Stimulated activated CD4-positive, alpha-beta T cell treated with anti-CD3 and anti-CD28 coated beads, Interleukin-2, amount 100 ng/mL, for 48 hours (primary cell): ENCODE data around the gene HORMAD2.
A peak's percentile ranks its signal among the peaks of the same experiment; 100 is the strongest.
"Not testable (repeated sequence)": the region's sequence is repeated elsewhere in the genome, so short reads cannot be mapped to it uniquely, and the experiment has no call there.

Experiments
- DNase-seq, 2 donors: peaks; one replicate each; pipeline ENCODE4 v3.0.0-alpha.2; 2020

HORMAD2 gene

GRCh38 chr22:30212363-30212995 lies 132.2 kb downstream of the HORMAD2 start:
- no peak for DNase-seq

DNA sequence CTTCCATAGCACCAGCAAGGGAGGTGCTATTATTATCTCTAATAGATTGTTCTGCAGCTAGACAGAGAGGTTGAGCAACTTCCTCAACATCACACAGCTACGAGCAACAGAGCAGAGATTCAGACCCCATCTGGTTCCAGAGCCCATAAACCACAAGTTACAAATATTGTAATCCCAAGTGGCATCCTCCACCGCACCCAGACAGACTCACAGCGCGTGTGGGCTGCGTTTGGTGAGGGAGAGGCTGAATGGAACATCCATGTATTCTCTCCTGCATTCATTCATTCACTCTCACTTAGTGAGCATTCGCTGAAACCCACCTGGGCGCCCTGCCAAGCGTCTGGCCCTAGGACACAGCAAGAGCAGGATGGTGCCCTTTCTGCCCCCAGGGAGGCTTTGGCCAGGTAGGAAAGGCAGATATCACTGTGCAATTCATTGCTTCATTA lies 132.8 kb downstream of the HORMAD2 start:
- no peak for DNase-seq

- no peak for DNase-seq
Observed at GRCh38 chr22:30214703-30215407, 134.6 kb downstream of the HORMAD2 start.

- not testable (repeated sequence) for DNase-seq
Observed at GRCh38 chr22:30216272-30216671, 136.0 kb downstream of the HORMAD2 start.

- DNase-seq = no peak
Observed at GRCh38 chr22:30216710-30217109, 136.4 kb downstream of the HORMAD2 start.

- no peak for DNase-seq
Observed at GRCh38 chr22:30217698-30218560, 137.7 kb downstream of the HORMAD2 start.

DNA sequence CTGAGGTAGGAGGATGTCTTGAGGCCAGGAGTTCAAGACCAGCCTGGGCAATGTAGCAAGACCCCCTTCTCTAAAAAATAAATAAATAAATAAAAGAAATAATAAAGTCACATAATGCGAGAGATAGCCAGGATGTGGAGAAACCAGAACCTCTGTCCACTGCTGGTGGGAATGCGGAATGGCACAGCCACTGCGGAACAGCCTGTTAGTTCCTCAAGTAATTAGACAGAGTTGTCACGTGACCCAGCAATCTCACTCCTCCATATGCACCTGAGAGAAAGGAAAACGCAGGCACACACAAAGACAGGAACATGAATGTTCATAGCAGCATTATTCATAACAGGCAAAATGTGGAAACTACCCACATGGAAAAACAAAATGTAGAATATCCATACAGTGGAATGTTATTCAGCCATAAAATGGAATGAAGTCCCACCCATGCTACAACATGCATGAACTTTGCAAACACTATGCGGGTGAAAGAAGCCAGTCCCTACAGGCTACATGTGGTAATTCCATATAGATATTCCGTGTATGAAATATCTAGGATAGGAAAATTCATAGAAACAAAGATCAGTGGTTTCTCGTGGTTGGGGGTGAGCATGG lies 138.9 kb downstream of the HORMAD2 start:
- DNase-seq = no peak

DNA sequence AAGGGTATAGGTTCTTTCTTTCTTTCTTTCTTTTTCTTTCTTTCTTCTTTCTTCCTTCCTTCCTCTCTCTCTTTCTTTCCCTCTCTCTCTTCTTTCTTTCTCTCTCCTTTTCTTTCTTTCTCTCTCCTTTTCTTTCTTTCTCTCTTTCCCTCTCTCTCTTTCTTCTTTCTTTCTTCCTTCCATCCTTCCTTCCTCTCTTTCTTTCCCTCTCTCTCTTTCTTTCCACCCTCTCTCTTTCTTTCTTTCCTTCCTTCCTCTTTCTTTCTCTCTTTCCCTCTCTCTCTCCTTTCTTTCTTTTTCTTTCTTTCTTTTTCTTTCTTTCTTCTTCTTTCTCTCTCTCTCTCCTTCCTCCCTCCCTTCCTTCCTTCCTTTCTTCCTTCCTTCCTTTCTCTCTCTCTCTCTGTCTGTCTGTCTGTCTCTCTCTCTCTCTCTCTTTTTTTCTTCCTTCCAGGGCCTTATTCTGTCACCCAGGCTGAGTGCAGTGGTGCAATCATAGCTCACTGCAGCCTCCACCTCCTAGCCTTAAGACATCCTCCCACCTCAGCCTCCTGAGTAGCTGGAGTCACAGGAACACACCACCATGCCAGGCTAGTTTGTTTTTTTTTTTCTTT lies 139.5 kb downstream of the HORMAD2 start:
- DNase-seq = no peak

DNA sequence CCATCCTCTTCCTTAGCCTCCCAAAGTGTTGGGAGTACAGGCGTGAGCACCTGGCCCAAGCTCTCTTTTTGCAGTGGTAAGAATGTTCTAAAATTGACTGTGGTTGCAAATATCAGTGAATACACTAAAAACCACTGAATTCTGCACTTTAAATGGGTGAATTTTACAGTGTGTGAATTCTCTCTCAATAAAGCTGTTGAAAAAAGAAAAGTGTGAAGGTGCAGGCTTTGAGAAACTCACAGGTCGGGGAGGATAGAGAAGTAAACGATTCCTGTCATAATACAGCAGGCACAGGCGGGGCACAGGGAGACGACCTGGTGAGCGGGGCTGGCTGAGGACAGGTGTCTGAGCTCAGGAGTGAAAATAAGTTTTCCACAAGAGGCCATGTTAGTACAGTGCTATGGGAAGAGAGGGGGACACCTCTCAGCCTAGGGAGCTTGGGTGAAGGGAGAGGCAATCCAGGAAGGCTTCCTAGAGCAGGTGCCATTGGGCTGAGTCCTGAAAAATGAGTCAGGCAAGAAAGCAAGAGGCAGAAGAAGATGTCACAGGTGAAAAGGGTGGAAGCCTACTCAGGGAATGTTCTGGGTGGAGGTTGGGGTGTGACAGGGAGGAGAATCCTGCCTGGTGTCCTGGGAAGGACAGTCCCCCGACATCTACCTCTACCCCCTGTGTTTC lies 140.2 kb downstream of the HORMAD2 start:
- no peak for DNase-seq

DNA sequence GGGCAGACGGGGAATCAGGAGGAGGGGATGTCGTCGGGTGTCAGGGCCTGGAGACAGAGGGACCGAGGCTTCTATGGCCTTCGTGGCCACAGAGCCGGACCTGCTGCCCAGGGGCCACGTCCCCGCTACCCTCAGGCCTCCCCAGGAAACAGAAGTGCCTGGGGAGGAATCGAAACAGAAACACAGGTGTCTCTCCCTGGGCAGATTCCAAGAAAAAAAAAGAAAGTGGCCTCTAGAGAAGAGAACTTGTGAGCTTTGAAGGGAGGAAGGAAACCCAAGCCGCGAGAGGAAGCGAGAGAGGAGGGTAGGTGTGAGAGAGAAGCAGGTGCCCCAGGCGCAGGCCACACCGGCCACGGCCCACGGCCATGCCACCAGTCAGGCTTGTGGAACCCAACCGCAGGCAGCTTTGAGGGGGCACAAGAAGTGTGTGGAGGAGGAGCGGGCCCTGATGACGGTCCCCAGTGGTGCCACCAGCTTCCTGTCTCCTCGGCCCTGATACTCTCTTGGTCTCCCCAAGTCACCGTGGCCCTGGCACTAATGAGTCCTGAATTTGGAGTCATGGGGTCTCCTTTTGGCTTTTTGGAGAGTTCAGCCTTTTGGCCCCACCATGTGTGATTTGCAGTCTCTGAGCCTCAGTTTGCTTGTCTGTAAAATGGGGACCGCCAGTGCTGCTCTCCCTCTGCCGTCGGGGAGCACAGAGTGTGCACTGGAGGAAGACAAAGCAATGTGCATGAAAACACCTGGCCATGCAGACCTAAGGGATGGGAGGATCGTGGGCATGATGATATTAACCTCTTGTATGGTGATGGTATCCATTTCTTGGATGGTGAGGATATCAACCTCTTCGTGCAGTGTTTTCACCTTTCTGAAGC lies 141.1 kb downstream of the HORMAD2 start:
- peak in 1 of 2 donors; percentile 36 for DNase-seq

DNA sequence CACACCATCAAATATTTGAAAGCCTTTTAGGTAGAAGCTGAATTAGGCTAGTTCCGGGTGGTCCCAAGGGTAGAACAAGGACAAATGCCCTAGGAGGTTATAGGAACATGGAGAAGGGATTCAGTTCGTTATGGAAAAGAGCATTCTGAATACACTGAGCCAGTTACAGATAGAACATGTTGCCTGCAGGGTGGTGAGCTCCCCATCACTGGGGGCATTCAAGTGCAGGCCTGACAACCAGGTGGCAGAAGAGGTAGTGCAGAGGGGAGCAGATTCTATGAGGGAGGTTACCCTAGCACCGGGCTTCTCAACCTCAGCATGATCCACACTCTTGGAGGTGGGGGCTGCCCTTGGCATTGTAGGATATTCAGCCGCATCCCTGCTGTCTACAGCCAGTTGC lies 142.1 kb downstream of the HORMAD2 start:
- no peak for DNase-seq

- DNase-seq = no peak
Observed at GRCh38 chr22:30223303-30223702, 143.0 kb downstream of the HORMAD2 start.

DNA sequence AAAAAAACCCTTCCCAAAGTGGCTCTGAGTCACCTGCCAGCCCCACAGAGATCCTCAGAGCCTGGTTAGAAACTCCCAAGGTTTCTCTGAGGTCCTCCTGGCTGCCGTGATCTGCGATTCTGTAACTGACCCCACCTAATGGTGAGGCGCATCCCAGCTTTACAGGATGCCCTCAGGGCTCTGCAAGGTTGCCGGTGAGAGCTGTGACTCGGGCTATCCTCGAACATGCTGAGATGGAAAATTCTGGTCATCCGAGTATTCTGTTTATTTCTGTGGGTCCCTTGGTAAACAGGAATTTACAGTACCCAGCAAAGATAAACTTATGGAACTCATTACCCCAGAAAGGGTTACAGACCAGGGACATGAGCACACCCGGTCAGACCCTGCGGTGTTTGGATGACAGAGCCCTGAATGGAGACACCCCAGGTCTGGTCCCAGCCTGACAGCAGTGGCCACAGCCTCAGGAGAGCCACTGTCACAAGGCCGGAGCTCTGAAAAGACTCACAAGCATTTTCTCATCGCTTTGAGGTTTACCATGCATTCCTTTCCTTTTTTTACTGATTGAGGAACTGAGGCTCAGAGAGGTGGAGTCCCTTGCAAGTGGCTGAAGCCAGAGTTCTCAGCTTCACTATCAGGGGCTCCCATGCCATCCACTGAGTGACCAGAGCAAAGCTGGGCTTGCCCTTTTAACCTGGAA lies 144.0 kb downstream of the HORMAD2 start:
- no peak for DNase-seq

GRCh38 chr22:30225220-30225927 lies 145.1 kb downstream of the HORMAD2 start:
- no peak for DNase-seq

- DNase-seq = no peak
Observed at GRCh38 chr22:30226192-30226832, 146.0 kb downstream of the HORMAD2 start.
